Endothelial cell of umbilical vein (primary cell): Measurements from ENCODE around the gene AFDN.

Source experiments
- EZH2 ChIP-seq: IDR thresholded peaks from 2 replicates; pipeline ENCODE4 v1.6.1; 2012; ENCODE audit warnings: borderline replicate concordance, low read depth, mild to moderate bottlenecking, moderate library complexity, low read length, inconsistent platforms; ENCODE audit not compliant: severe bottlenecking
- GATA2 ChIP-seq: IDR thresholded peaks from 2 replicates; pipeline ENCODE4 v1.7.0; 2011; ENCODE audit warnings: low read depth, mild to moderate bottlenecking, moderate library complexity, mixed read lengths, low read length; ENCODE audit not compliant: insufficient read length, insufficient read depth
- MYC ChIP-seq: IDR thresholded peaks from one replicate; pipeline ENCODE4 v1.6.1; 2011; ENCODE audit warnings: mild to moderate bottlenecking, low read depth, low read length
- POLR2A ChIP-seq: IDR thresholded peaks from 2 replicates; pipeline ENCODE4 v1.6.1; 2012; ENCODE audit warnings: low read depth, mild to moderate bottlenecking, control low read depth, low read length
- POLR2AphosphoS5 ChIP-seq: IDR thresholded peaks from 2 replicates; pipeline ENCODE4 v1.6.1; 2012; ENCODE audit warnings: low read depth, mild to moderate bottlenecking, control low read depth, low read length, moderate library complexity; ENCODE audit not compliant: insufficient read depth
- TF ChIP-seq, protein P1 (sequence below), 2 donors: IDR thresholded peaks; 1 replicate in 1 of 2; 2 replicates in 1 of 2; pipeline ENCODE4 v1.5.1; 2011; ENCODE audit warnings: low read length in 2 of 2, mild to moderate bottlenecking in 2 of 2, moderate library complexity in 2 of 2, control low read depth in 1 of 2, inconsistent platforms in 1 of 2, low read depth in 1 of 2; ENCODE audit not compliant: insufficient read depth in 1 of 2; ENCODE audit errors: extremely low read depth in 1 of 2
- TF ChIP-seq, protein P2 (sequence below): IDR thresholded peaks from 2 replicates; pipeline ENCODE4 v1.6.1; 2011; ENCODE audit not compliant: insufficient read depth, insufficient read length

DNA sequence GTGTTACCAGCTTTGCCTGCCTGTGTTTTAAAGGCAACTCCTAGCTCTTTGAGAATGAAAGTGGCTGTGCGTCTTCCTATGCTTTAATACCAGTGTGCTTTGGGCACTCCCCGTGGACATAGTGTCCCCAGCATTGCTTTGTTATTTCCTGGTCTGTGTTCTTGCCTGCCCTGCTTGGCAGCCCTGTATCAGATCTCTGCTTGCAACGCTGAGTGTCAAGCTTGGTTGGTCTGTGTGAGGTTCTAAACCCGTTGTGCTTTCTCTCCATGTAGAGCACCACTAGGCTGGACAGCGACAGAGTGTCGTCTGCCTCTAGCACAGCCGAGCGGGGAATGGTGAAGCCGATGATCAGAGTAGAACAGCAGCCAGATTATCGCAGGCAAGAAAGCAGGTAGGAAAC is 80.2 kb downstream of the AFDN start:
- TF ChIP-seq, protein P1, sequence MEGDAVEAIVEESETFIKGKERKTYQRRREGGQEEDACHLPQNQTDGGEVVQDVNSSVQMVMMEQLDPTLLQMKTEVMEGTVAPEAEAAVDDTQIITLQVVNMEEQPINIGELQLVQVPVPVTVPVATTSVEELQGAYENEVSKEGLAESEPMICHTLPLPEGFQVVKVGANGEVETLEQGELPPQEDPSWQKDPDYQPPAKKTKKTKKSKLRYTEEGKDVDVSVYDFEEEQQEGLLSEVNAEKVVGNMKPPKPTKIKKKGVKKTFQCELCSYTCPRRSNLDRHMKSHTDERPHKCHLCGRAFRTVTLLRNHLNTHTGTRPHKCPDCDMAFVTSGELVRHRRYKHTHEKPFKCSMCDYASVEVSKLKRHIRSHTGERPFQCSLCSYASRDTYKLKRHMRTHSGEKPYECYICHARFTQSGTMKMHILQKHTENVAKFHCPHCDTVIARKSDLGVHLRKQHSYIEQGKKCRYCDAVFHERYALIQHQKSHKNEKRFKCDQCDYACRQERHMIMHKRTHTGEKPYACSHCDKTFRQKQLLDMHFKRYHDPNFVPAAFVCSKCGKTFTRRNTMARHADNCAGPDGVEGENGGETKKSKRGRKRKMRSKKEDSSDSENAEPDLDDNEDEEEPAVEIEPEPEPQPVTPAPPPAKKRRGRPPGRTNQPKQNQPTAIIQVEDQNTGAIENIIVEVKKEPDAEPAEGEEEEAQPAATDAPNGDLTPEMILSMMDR (IDR thresholded peaks at IDR 0.05; ENCODE audit: extremely low read depth in 1 of 2, insufficient read depth in 1 of 2, low read depth in 1 of 2, low read length in 2 of 2): no peak
- TF ChIP-seq EZH2 (no peak), GATA2 (no peak), POLR2AphosphoS5 (no peak), POLR2A (no peak), MYC (no peak)
- TF ChIP-seq, protein P2, sequence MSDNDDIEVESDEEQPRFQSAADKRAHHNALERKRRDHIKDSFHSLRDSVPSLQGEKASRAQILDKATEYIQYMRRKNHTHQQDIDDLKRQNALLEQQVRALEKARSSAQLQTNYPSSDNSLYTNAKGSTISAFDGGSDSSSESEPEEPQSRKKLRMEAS: no peak
